Astrocyte (in vitro differentiated cells and primary cell): ENCODE results near the gene FSTL4.

Source experiments
- CTCF ChIP-seq: IDR thresholded peaks from 2 replicates; pipeline ENCODE4 v1.5.1; 2011; ENCODE audit warnings: low read depth, mild to moderate bottlenecking, inconsistent platforms, low read length, moderate library complexity; ENCODE audit not compliant: insufficient read depth
- EZH2 ChIP-seq: IDR thresholded peaks from 2 replicates; pipeline ENCODE4 v1.6.1; 2012; ENCODE audit warnings: mild to moderate bottlenecking, low read length, inconsistent platforms; ENCODE audit not compliant: insufficient read depth

- peak; percentile 60 for TF ChIP-seq CTCF
- no peak for TF ChIP-seq EZH2
These were observed 188.6 kb downstream of the FSTL4 start for GRCh38 chr5:133423618-133424282.
